ENCODE measurements around the gene PYDC2.

The PYDC2 gene

DNA sequence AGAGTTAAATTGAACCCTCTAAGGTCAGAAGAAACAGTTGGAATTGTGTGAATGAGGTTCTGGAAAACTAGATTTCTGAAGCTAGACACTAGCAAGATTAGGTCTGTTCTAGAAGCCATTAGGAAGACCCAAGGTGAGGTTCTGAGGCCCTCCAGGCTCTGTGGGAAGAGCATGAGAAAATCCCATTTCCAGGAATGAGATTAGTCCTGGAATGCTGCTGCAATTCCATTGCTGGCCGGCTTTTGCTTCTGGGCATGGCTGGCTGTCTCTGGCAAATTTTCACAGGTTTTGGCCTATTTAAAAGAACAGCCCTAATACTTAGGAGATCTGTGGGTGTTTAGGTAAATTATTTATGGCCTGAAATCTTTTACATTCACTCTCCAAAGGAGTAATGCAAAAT is 26.9 kb upstream of the PYDC2 start:
- no peak overlapping the region for H3K4me3 ChIP-seq (ENCODE audit: low read length)
- no peak for DNase-seq (ENCODE audit: low read depth)
- TF ChIP-seq CTCF (IDR thresholded peaks at IDR 0.05; ENCODE audit: insufficient read depth, low read depth, low read length, missing control alignments), result no peak

DNA sequence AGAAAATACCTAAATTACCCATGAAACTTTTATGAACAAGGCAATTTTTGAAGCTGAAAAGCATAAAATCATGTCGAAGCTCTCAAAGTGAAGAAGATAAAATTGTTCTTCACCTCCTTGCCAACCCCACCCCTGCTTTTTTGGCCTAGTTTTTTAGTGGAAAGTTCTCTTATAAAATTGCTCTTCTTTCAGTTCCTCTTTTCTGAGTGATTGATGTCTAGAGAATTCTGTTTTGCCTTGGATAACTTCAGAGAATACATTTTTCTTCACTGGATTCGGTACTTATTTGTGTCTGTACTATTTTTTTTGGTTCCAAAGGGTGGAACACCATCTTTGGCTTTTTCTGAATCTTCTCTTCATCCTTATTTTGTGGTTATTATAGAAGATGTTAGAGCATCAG is 25.0 kb upstream of the PYDC2 start:
- no peak for DNase-seq (ENCODE audit: low read depth)
- H3K4me3 ChIP-seq (ENCODE audit: low read length), result no peak overlapping the region
- no peak for TF ChIP-seq CTCF (IDR thresholded peaks at IDR 0.05; ENCODE audit: insufficient read depth, low read depth, low read length, missing control alignments)

DNA sequence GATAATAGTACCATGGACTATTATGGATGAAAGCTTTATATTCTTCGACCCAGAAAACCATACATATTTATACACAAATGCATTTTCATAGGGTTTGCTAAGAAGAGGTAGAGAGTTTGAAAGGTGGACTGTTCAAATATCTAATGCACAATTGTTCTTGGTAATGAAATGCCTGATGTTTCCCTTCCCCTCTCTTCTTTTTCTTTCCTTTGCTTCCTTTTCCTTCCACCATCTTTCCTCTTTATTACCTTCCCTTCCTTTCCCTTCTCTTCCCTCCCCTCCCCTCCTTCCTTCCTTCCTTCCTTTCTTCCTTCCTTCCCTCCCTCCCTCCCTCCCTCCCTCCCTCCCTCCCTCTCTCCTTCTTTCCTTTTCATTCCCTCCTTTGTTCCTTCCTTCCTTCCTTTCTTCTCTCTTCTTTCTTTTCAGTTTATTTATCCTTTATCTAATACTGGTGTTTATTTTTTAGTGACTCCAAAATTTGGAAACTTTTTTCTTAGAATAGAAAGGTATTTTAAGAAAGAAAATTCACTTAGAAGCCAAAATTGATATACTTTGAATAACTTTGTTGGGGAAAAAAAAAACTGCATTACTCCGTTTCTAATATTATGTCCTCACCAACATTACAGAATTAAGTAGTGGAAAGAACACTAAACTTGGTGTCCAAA is 22.7 kb upstream of the PYDC2 start:
- TF ChIP-seq CTCF (IDR thresholded peaks at IDR 0.05; ENCODE audit: insufficient read depth, low read depth, low read length, missing control alignments), result no peak
- no peak overlapping the region for H3K4me3 ChIP-seq (ENCODE audit: low read length)
- no peak for DNase-seq (ENCODE audit: low read depth)

GRCh38 chr3:191440532-191440931 is 20.4 kb upstream of the PYDC2 start:
- no peak overlapping the region for H3K4me3 ChIP-seq (ENCODE audit: low read length)
- no peak for TF ChIP-seq CTCF (IDR thresholded peaks at IDR 0.05; ENCODE audit: insufficient read depth, low read depth, low read length, missing control alignments)
- no peak for DNase-seq (ENCODE audit: low read depth)

- no peak for DNase-seq (ENCODE audit: low read depth)
- TF ChIP-seq CTCF (IDR thresholded peaks at IDR 0.05; ENCODE audit: insufficient read depth, low read depth, low read length, missing control alignments), result no peak
- H3K4me3 ChIP-seq (ENCODE audit: low read length), result no peak overlapping the region
Observed at GRCh38 chr3:191441687-191442086, 19.3 kb upstream of the PYDC2 start.

DNA sequence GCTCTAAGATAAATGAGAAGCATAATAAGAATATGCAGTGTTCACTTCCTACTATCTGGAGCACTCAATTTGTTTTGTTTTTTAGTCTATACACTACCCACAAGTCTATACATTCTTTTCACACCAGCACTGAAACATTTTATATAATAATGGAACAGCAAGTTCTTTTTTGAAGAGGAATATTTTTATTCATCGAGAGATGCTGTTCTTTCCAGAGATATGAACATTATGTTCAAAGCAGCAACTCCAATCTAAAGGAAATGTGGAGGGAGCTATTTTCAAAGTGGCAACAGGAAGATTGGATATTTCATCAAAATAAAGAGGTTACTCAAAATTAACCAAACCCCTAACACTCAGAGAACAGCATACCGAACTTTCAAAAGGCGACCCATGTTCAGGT is 16.4 kb upstream of the PYDC2 start:
- no peak for DNase-seq (ENCODE audit: low read depth)

More for the DNA sequence above, 16.4 kb upstream of the PYDC2 start:
- H3K4me3 ChIP-seq (ENCODE audit: low read length), result no peak overlapping the region
- TF ChIP-seq CTCF (IDR thresholded peaks at IDR 0.05; ENCODE audit: insufficient read depth, low read depth, low read length, missing control alignments), result no peak
